GM19238 (cell line): ENCODE results near the gene TRIO.

ENCODE experiments used
- DNase-seq: peaks from one replicate; pipeline ENCODE4 v3.0.0; 2011; ENCODE audit warnings: low spot score; ENCODE audit not compliant: insufficient read length

TRIO gene

DNA sequence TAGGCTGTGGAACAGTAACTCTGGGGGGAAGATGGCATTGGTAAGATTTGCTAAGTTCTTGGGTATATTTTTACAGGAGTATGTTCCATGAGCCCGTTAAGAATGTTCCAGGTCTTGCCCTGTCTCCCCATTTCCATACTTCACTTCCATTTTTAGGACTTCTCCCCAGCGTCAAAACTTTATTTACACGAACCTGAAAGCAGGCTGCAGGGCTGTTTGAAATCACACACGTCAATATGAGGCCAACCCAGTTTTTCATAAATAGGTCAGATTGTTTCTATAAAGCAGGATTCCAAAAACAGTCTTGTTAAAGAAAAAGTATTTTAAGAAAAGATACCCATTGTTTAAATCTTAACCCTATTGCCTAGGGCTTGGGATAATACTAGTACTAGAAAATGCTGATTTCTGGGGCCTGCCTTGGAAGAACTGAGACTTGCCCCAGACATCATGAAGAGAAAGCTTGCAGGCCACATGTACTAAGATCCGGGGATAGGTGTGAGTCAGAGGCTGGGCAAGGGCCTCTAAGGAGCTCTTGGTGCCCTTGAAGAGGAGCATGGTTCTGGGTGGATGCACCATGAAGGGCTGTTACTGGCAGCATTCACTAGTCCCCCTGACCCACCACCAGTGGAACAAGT lies 24.2 kb downstream of the TRIO start:
- DNase-seq: no peak

DNA sequence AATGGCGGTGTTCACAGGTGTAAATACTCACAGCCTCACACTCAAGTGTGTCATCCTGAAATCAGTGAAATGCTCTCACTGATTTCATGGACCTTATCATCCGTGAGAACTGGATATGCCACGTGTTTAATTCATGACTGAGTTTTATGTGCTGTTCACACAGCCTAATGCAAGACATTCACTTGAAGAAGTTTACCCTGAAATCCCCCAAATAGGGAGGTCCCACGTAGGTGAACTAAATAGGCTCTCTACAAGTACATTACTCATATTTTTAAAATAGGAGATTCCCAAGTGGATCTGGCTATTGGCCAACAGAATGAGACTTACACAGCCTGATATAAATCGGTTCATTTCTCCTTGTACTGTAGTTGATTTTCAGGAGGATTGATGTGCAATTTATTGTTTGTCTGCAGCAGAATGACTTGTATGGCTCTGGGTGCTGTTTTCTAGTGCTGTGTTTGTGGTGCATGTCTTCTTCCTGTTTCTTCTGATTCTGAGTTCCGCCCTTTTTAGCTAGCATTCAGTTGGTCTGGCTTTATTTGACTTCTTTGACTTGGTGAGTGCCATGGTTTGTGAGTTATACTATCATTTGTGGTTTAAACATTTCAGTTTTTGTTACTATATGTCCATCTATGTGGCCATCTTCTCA lies 25.1 kb downstream of the TRIO start:
- DNase-seq: no peak

DNA sequence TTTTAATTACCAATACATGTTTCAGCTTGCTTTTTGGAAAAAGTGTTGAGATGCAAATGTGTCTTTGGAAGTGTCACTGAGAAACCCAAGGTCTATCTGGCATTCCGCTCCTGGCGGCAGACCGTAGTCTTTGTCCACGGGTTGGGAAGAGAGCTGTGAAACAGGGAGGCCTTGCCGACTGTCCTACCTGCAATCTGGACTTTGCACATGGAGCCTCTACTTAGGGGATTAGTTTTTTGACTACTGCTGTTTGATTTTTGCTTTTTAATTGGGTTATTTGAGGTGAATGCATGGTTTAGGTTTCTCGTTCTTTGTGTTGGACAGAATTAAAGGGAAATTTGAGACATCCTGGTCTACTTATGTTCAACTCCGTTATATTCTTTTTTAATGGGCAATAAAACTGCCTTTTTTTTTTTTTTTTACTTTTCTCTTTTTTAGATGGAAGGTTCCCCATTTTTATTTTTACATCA lies 25.7 kb downstream of the TRIO start:
- no peak for DNase-seq

DNA sequence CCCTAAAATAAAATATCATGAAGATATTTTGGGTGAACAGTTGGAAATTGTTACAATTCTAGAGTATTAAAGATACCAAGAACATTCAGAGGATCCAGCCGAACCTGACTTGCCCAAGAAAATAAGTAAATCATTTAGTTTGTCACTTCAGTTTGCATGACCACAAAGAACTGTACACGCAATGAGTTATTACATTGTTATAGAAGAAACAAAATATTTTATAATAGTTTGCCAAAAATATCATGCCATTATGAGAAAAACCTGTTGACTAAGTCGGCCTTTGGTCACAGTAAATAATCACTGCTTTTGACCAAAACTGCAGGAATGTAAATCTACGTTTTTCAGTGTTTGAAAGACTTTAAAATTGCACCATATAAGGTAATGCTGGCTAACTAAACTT lies 27.9 kb downstream of the TRIO start:
- DNase-seq: no peak

DNA sequence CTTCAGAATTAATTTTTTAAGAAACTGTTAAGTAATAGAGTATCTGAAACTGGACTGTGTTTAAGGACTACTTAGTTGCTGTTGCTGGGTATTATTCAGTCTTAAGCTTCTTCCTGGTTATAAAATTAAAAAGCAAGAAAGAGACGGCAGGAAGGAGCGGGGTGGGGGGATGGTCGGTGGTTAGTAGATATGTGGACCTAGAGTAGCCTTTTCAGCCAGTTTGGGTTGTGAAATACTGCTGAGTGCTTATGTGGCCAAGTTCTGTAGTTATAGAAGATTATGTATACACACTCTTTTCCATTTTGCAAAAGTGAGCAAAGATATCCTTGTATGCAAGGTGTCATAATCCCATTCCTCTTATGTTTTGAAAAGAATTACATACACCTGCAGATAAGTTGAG lies 28.5 kb downstream of the TRIO start:
- DNase-seq: no peak

DNA sequence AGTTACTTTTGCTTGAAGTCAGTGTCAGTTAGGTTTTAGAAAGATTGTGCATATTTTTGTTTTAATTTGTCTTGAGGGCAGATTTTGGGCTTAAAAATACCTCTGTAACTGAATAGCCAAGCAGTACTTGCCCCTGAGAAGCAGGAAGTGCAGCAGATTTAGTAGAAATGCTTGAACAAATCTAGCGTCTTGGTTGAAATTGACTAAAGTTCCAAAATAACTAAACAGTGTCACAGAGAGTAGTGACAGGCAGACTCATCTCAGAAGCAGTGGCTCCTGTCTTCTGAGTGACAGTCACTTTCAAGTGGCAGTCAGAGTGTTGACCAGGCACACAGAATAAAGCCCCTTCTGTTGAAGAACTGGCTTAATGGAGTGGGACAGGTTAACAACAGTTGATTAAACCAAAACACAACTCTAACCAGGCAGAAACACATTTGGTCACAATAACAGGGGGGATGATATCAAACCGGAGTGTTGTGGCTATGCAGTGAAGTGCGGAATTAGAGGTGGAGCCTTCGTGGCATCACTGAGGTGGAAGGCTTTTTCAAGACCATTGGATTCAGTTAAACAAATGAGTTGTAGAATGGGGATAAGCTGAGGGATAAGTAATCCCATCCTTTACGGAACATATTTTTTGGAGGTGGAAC lies 29.1 kb downstream of the TRIO start:
- DNase-seq: peak; percentile 12

DNA sequence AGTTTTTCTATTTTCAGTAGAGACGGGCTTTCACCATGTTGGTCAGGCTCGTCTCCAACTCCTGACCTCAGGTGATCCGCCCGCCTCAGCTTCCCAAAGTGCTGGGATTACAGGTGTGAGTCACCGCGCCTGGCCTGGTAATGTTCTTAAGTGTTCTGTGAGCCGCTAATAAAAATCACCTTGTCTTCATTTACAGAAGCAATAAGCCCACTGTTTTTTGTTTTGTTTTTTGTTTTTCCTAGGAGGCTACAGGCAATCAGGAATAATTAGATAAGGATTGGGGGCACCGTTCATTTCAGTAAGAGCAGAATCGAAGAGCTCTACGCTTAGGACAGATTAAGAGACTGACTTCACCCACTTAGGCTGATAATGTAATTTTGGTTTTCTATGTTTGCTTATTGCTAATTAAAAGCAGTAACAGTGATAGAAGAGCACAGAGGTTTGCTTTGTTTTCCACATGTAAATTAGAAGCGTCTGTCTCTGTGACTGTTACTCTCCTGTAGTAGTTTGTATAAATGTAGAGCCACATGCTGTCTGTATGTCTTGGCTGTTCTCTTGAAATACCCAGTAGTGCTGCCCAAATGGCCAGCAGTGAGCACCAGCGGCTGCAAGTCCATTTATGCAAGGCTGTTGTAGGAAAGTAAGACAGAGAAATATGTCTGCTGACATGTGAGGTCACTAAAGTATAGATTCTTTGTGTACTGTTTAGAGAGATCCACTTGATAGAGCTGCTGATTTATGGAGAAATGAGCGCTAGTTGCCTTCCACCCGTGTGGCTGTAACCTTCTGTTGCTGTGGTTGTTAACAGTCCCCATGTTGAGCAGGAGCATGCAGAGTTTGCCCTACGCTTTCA lies 30.5 kb downstream of the TRIO start:
- DNase-seq: no peak

DNA sequence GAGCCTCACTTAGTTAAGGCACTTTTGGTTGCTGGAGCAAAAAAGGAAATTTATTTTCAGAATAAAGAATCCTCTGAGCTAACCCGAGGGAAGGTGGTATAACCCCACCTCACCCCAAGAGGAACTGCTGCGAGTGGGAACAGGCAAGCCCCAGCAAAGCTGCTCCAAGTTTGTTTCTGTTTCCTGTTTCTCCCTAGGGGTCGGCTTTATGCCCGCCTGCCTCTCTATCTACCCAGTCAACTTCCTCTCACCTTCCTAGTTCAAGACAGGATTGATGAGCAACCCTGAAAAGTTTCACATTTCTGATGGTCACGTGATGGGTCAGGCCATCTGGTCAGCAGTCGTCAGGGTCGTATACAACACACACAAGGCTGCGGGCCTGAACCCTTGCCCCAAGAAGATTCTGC lies 31.1 kb downstream of the TRIO start:
- DNase-seq: no peak

DNA sequence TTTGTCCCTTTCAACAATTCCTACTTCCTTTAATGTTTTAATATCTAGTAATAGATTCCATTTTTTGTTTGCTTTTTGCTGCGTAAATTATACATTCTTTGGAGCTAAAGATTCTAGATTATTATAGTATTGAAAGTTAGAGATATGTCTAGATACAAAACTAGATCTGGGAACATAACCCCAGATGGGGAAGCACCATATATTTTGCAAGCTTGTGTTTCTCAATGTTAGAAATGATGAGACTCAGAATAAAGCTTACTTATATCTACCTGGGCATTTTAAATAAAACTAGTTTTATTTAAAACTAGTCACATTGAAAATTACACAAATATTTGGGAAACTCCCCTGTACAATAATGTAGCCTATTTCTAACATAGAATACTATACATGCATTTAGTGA lies 32.2 kb downstream of the TRIO start:
- no peak for DNase-seq

DNA sequence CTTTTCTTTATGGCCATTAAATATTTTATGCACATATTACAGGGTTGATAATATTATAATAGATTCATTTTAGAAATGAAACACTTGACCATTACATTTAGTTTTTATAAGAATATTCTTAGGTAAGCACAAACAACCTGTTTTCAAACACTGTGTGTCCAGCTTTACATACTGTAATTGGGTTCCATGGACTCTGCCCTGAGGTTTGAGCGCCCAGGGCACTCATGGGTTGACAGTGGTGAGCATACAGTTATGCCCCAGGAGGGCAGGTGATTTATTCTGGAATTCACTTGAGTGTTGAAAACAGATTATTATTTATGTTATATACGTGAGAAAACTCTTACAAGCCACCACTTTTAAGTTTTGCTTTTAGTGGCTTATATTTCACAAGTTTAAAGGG lies 33.7 kb downstream of the TRIO start:
- DNase-seq: no peak

DNA sequence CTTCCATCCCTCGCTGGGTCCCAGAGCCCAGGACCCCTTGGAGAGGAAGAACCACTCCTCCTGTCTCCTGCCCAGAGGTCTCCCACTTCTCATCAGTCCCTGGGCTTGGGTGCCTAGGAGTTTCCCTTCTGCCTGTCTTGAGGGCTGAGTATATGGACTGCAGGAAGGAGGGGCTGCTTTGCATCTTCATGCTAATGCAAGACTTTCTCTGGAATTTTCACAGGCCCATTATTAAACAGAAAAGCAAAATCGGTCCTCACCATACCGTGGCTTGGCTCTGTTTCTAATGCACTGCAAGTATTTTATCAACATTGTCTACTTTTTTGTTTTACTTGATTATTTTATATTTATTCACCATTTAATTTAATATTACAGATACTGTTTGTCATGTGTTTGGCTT lies 34.5 kb downstream of the TRIO start:
- DNase-seq: no peak

DNA sequence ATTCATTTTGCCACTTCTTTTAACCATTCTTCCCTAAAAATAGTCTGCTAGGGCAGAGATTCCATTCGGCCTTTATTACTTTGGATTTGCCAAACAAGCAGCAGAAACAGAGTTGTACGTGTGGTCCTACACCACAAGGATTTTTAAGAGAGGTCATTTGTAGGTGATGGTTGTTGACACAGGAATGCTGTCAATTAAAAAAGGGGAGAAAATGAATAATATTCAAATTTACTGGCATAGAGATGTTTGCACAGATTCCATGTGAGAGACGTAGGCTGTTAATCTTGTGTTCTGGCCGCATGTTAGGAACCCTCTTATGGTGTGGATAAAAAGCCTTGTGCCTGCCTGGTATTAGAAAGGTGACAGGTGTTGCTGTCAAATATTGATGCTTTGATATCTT lies 34.9 kb downstream of the TRIO start:
- no peak for DNase-seq

DNA sequence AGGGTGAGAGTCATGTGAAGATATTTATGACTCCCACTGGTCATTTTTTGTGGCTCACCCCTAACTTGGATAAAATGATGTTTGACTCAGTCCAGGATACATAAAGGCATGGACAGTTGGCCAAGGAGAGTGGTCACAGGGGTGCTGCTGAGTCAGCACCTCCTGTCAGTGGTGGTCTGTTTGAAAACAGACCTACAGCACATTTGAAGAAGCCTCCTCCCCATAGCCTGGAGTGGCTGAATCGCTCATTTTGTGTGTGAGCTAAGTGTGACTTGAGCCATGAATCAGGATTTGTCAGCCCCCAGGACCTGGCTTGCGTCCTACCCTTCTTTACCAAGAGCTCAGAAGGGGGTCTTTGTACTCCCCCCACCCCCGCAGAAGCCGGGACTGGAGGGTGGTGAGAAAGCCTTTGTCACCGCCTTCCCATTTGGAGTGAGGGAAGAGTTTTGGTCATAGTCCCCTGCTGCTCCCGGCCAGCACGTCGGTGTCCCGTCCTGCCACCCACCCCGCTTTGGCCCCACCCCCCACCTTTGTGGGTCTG lies 35.6 kb downstream of the TRIO start:
- no peak for DNase-seq

DNA sequence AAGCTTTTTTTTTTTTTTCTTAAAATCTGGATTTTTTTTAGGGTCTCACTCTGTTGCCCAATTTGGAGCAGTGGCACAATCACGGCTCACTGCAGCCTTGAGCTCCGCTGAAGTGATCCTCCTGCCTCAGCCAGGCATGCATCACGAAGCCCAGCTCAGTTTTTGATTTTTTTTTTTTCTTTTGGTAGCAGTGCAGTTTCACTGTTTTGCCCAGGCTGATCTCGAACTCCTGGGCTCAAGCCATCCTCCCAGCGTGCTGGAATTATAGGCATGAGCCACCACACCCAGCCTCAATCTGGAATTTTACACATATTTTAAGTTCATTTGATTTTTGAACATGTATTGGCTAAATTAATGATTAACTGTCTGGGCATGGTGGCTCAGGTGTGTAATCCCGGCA lies 36.3 kb downstream of the TRIO start:
- no peak for DNase-seq

DNA sequence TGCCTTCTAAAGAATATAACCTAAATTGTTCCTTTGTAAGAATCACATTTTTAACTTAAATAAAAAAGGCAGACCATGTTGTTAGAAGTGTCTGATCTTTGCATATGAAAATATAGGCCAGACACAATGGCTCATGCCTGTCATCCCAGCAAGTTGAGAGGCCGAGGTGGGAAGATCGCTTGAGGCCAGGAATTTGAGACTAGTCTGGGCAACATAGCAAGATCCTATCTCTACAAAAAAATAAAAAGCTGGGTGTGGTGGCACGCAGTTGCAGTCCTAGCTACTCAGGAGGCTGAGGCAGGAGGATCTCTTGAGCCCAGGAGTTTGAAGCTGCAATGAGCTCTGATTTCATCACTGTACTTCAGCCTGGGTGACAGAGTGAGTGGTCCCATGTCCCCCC lies 37.3 kb downstream of the TRIO start:
- no peak for DNase-seq

DNA sequence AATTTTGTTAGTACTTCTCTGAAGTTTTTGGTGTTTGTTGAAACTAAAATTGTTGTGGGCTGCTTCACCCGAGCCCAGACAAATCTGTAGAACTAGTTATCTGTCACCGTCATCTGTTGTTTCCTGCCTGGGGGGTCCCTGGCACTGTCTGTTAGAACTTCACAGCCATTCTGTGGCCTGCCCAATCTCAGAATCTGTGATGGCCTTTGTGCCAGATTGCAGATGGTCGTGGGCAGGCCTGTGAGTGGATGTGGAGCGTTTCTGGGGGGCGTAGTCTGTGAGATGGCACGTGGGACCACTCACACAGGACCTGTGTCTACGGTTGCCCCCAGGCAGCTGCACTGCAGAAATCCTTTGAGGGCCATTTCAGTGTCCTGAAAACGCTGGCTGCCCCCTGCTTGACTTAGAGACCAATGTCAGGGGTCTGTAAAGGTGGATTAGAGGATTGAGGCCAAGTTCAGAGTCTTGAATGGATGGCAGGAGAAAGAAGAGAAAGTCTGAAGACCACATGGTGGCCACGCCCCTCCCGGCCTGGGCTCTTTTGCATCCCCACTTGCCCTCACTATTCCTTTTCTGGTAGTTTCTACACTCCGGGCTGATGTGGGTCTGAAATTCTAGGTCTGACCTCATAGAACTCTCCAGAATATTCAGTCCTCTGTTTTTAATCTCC lies 38.3 kb downstream of the TRIO start:
- DNase-seq: no peak

DNA sequence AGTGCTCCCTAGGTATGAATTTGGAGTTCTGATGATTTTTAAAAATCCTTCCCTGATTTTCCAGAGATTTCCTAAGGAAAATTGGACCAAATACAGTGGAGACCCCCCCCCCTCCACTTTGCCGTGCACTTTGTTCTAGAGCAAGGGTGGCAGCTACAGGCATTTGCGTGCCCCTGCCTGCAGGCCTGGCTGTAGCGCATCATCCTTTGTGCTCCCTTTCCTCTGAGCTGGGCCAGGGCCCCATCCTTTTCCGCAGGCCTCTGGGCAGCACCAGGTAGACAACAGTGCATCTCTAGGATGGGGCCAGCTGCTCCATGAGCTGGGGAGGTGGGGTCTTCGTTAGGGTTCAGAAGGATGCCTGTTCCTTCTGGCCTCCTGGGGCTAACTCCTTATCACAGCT lies 39.6 kb downstream of the TRIO start:
- no peak for DNase-seq

DNA sequence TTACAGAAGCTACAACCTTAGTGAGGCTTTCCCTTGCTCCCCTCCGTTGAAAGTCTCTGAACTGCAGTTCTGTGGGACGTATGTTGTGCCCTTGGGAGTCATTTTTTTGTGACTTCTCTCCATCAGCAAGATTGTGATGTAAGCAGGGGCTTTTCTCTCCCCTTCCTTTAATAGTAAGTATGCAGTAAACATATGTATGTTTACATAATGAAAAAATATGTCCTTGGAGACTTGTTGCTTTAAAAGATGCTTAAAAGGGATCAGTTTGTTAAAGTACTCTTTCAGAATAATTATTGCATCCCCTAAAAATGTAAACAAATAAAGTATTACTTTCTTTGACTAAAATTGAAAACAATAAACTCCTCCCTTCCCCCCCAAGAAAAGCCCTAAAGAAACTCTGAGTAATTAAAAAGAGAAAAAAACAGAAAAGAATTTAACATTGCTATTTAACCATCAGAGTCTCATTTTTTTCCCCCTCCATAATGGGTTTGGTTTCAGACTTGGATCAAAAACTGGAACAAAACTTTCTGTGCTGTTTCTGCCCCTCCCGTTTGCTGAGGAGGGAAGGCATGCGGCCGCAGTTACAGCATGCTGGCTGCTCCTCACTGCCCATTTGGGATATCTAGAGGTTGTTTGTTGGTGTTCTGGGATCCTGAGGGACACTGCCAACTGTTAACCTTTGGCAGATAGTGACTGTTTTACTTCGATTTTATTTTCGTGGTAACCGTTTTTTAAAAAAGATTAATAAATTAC lies 40.2 kb downstream of the TRIO start:
- DNase-seq: no peak

DNA sequence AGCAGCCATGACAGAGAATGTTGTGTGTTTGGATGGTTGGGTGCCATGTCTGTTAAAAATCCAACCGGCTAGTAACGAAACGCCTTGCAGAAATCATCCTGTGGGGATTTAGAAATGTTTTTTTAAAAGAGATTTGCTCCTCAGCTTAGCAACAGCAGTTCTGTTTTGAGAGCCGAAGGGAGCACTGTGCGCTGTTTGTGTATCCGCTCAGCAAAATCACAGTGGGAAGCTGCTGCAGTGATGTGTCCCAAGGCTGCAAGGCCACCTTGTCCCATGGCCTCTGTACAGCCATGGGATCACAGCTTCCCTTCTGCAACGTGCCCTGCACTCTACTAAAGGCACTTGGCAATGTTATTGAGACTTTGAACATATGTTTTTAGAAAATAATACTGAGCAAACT lies 40.9 kb downstream of the TRIO start:
- DNase-seq: no peak

DNA sequence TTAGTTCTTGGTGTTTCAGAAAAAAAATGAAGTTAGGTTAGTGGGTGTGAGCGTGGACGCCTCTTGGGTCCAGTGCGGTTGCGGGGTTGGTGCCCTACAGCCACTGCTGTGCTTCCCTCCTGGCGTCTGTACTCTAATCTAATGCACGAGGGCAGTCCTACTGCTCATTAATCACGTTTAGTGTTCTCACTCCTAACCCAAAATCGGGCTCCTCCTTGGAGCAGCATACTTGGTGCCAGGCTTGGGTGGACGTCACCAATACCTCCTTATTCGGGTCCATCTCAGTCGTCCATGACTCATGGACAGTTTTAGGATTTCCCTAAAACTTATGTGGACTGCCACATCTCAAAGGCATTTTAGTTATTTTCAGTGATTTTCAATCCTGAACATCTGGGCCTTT lies 41.6 kb downstream of the TRIO start:
- DNase-seq: no peak
